Thymus (tissue), 11 donors: ENCODE data around the gene ZFPM1. TPM values are rescaled to one million over a fixed set of nuclear protein-coding genes. Genes with fewer than 3 reads are reported as not detected.

Source experiments
- DNase-seq, 9 donors: peaks; one replicate each; pipeline ENCODE4 v3.0.0-alpha.2; 2013; ENCODE audit warnings: low spot score in 9 of 9, low read depth in 6 of 9, missing footprints in 1 of 9
- H3K27ac ChIP-seq, 2 donors: one replicate each; pipeline ENCODE4 v1.5.1; 2013; ENCODE audit warnings: control low read depth in 1 of 2, low read depth in 1 of 2, low read length in 1 of 2, mild to moderate bottlenecking in 1 of 2, moderate library complexity in 1 of 2
- H3K27me3 ChIP-seq, 2 donors: one replicate each; pipeline ENCODE4 v1.5.1; 2013; ENCODE audit warnings: low read length in 1 of 2; ENCODE audit not compliant: control insufficient read depth in 2 of 2, insufficient read depth in 1 of 2
- H3K36me3 ChIP-seq, 2 donors: one replicate each; pipeline ENCODE4 v1.5.1; 2013; ENCODE audit warnings: low read length in 1 of 2, mild to moderate bottlenecking in 1 of 2, moderate library complexity in 1 of 2; ENCODE audit not compliant: control insufficient read depth in 2 of 2, insufficient read depth in 2 of 2
- H3K4me1 ChIP-seq, 2 donors: one replicate each; pipeline ENCODE4 v1.5.1; 2013; ENCODE audit warnings: low read length in 2 of 2; ENCODE audit not compliant: control insufficient read depth in 2 of 2, insufficient read depth in 2 of 2
- H3K4me3 ChIP-seq, 2 donors: one replicate each; pipeline ENCODE4 v1.5.1; 2013; ENCODE audit warnings: low read length in 2 of 2, control low read depth in 1 of 2, mild to moderate bottlenecking in 1 of 2
- H3K9me3 ChIP-seq, 2 donors: one replicate each; pipeline ENCODE4 v1.5.1; 2013; ENCODE audit warnings: low read length in 1 of 2, mild to moderate bottlenecking in 1 of 2; ENCODE audit not compliant: control insufficient read depth in 2 of 2, insufficient read depth in 1 of 2
- WGBS: extraction: QIAGEN DNeasy Blood & Tissue Kit; methylation state at CpG from one replicate; pipeline ENCODE4 v1.1.7; 2013; 5-methylcytosine and 5-hydroxymethylcytosine counted together
- polyA plus RNA-seq: library from polyadenylated mRNA; stranded (reverse); fragments of 200-250 nt; gene quantifications from one replicate; pipeline ENCODE4 v1.2.3, GENCODE V29; 2013
- total RNA-seq: library from RNA; stranded (reverse); fragments of 120-200 nt; gene quantifications from one replicate; pipeline ENCODE4 v1.2.4, GENCODE V29; 2013
- donor health status: healthy.

The ZFPM1 gene
- total and polyA plus RNA-seq, 2 donors: 1.6 to 4.2 TPM

- Histone ChIP-seq H3K27ac (peak overlapping the region in 1 of 2 donors; percentile 42), H3K27me3 (peaks cover 18 to 50% of the 10 kb centered on the region in 2 donors), H3K4me1 (peaks cover 6 to 12% of the 10 kb centered on the region in 2 donors), H3K36me3 (no peaks in the 10 kb centered on the region), H3K9me3 (peaks cover 0 to 2% of the 10 kb centered on the region in 2 donors), H3K4me3 (peak overlapping the region; percentile 34 to 66)
- peak in 1 of 9 donors; percentile 56 for DNase-seq
- 16% methylated on average over 80 of the region's 80 CpGs for WGBS
Measured at GRCh38 chr16:88430524-88431446, 22.3 kb upstream of the ZFPM1 start.

DNA sequence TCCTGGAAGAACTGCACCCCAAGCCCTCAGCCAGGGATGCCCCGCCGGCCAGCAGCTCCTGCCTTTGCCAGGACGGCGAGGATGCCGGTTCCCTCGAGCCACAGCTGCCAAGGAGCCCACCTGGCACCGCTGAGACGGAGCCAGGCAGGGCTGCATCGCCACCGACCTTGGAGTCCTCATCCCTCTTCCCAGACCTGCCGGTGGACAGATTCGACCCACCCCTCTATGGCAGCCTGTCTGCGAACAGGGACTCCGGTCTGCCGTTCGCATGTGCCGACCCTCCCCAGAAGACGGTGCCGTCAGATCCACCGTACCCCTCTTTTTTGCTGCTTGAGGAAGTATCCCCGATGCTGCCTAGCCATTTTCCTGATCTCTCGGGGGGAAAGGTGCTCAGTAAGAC, 21.4 kb upstream of the ZFPM1 start:
- WGBS: 93% methylated on average over 22 of the region's 22 CpGs

DNA sequence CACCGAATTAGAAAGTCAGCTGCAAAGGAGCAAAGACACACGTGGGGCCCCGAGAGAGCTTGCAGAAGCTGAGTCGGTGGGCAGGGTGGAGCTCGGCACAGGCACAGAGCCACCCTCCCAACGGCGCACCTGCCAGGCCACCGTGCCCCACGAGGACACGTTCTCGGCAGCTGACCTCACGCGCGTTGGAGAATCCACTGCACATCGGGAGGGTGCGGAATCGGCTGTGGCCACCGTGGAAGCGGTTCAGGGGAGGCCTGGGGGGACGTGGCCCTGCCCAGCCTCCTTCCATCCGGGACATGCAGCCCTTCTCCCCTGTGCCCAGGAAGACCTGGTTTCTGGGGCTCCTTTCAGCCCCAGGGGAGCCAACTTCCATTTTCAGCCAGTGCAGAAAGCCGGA, 20.9 kb upstream of the ZFPM1 start:
- Histone ChIP-seq H3K27ac (no peak overlapping the region), H3K36me3 (no peaks in the 10 kb centered on the region), H3K4me3 (no peak overlapping the region), H3K4me1 (peaks cover 6 to 12% of the 10 kb centered on the region in 2 donors), H3K27me3 (peaks cover 18 to 52% of the 10 kb centered on the region in 2 donors), H3K9me3 (peaks cover 0 to 2% of the 10 kb centered on the region in 2 donors)
- no peak for DNase-seq
- WGBS: 97% methylated on average over 22 of the region's 22 CpGs

More for the DNA sequence above, 21.4 kb upstream of the ZFPM1 start:
- no peaks in the 10 kb centered on the region for H3K36me3 ChIP-seq
- no peak overlapping the region for H3K4me3 ChIP-seq
- no peak overlapping the region for H3K27ac ChIP-seq
- DNase-seq: no peak
- H3K9me3 ChIP-seq: peaks cover 0 to 2% of the 10 kb centered on the region in 2 donors
- H3K27me3 ChIP-seq: peaks cover 18 to 52% of the 10 kb centered on the region in 2 donors
- H3K4me1 ChIP-seq: peaks cover 6 to 12% of the 10 kb centered on the region in 2 donors

DNA sequence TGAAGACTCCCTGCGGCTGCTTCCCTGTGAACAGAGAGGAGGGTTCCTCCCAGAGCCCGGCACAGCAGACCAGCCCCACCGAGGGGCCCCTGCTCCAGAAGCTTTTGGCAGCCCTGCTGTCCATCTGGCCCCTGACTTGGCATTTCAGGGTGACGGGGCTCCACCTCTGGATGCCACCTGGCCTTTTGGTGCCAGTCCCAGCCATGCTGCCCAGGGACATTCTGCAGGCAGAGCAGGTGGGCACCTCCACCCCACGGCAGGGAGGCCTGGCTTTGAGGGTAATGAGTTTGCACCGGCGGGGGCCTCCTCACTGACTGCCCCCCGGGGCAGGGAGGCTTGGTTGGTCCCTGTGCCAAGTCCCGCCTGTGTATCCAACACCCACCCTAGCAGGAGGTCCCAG, 20.3 kb upstream of the ZFPM1 start:
- Histone ChIP-seq H3K4me1 (peaks cover 6 to 12% of the 10 kb centered on the region in 2 donors), H3K27me3 (peaks cover 18 to 52% of the 10 kb centered on the region in 2 donors), H3K27ac (no peak overlapping the region), H3K36me3 (no peaks in the 10 kb centered on the region), H3K9me3 (peaks cover 0 to 2% of the 10 kb centered on the region in 2 donors), H3K4me3 (no peak overlapping the region)
- DNase-seq: no peak
- 97% methylated on average over 9 of the region's 9 CpGs for WGBS

DNA sequence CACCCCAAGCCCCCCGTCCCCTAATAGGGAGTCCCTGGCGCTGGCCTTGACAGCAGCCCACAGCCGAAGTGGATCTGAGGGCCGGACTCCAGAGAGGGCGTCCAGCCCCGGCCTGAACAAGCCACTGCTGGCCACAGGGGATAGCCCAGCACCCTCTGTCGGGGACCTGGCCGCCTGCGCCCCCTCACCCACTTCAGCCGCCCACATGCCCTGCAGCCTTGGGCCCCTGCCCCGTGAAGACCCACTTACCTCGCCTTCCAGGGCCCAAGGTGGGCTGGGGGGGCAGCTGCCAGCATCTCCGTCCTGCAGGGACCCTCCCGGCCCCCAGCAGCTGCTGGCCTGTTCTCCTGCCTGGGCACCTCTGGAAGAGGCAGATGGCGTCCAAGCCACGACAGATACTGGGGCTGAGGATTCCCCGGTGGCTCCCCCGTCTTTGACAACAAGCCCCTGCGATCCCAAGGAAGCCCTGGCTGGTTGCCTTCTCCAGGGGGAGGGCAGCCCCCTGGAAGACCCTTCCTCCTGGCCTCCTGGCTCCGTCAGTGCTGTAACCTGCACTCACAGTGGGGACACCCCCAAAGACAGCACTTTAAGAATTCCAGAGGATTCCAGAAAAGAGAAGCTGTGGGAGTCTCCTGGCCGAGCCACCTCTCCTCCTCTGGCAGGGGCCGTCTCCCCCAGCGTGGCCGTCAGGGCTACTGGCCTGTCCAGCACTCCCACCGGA, 19.3 kb upstream of the ZFPM1 start:
- no peaks in the 10 kb centered on the region for H3K36me3 ChIP-seq
- H3K9me3 ChIP-seq: peaks cover 0 to 2% of the 10 kb centered on the region in 2 donors
- H3K4me3 ChIP-seq: no peak overlapping the region
- H3K27ac ChIP-seq: no peak overlapping the region
- peaks cover 6 to 12% of the 10 kb centered on the region in 2 donors for H3K4me1 ChIP-seq
- peaks cover 18 to 51% of the 10 kb centered on the region in 2 donors for H3K27me3 ChIP-seq
- WGBS: 95% methylated on average over 25 of the region's 25 CpGs
- DNase-seq: no peak

DNA sequence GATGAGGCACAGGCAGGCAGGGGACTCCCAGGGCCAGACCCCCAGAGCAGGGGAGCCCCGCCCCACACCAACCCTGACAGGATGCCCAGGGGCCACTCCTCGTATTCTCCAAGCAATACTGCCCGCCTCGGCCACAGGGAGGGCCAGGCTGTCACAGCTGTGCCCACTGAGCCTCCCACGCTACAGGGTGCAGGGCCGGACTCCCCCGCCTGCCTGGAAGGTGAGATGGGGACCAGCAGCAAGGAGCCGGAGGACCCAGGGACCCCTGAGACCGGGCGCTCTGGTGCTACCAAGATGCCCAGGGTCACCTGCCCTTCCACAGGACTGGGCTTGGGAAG, 18.8 kb upstream of the ZFPM1 start:
- Histone ChIP-seq H3K27ac (no peak overlapping the region), H3K36me3 (no peaks in the 10 kb centered on the region), H3K4me1 (peaks cover 6 to 12% of the 10 kb centered on the region in 2 donors), H3K9me3 (peaks cover 0 to 2% of the 10 kb centered on the region in 2 donors), H3K4me3 (no peak overlapping the region), H3K27me3 (peaks cover 18 to 45% of the 10 kb centered on the region in 2 donors)
- DNase-seq: no peak
- 98% methylated on average over 10 of the region's 10 CpGs for WGBS

- H3K36me3 ChIP-seq: no peaks in the 10 kb centered on the region
- no peak for DNase-seq
- H3K27me3 ChIP-seq: peaks cover 14 to 41% of the 10 kb centered on the region in 2 donors
- H3K4me1 ChIP-seq: peaks cover 6 to 12% of the 10 kb centered on the region in 2 donors
- peaks cover 0 to 2% of the 10 kb centered on the region in 2 donors for H3K9me3 ChIP-seq
- WGBS: 95% methylated on average over 18 of the region's 18 CpGs
- H3K27ac ChIP-seq: no peak overlapping the region
- no peak overlapping the region for H3K4me3 ChIP-seq
Measured at GRCh38 chr16:88434746-88435145, 18.3 kb upstream of the ZFPM1 start.

- Histone ChIP-seq H3K4me1 (peaks cover 4 to 9% of the 10 kb centered on the region in 2 donors), H3K36me3 (no peaks in the 10 kb centered on the region), H3K27ac (no peak overlapping the region), H3K9me3 (peaks cover 0 to under 1% of the 10 kb centered on the region in 2 donors), H3K27me3 (peaks cover 7 to 32% of the 10 kb centered on the region in 2 donors), H3K4me3 (no peak overlapping the region)
- 93% methylated on average over 36 of the region's 36 CpGs for WGBS
- no peak for DNase-seq
Measured at GRCh38 chr16:88435437-88436355, 17.4 kb upstream of the ZFPM1 start.
